Endothelial cell (in vitro differentiated cells): Measurements from ENCODE around the gene SERPINB4. TPM values are rescaled to one million over a fixed set of nuclear protein-coding genes. Genes with fewer than 3 reads are reported as not detected.
"Not testable (repeated sequence)": the region's sequence is repeated elsewhere in the genome, so short reads cannot be mapped to it uniquely, and the experiment has no call there.

Experiments
- DNase-seq: peaks from one replicate; pipeline ENCODE4 v3.0.0; 2021; ENCODE audit warnings: low spot score
- H3K27ac Mint-ChIP-seq: one replicate; pipeline ENCODE4 v1.8.0; 2021; ENCODE audit warnings: mixed read lengths, inconsistent platforms; ENCODE audit not compliant: unreplicated experiment
- H3K27me3 Mint-ChIP-seq: one replicate; pipeline ENCODE4 v1.8.0; 2021; ENCODE audit warnings: mild to moderate bottlenecking, moderate library complexity, mixed read lengths, inconsistent platforms; ENCODE audit not compliant: unreplicated experiment
- H3K36me3 Mint-ChIP-seq: one replicate; pipeline ENCODE4 v1.8.0; 2021; ENCODE audit warnings: mild to moderate bottlenecking, low read depth, mixed read lengths, inconsistent platforms; ENCODE audit not compliant: unreplicated experiment
- H3K4me1 Mint-ChIP-seq: one replicate; pipeline ENCODE4 v1.8.0; 2021; ENCODE audit warnings: mild to moderate bottlenecking, mixed read lengths, inconsistent platforms; ENCODE audit not compliant: unreplicated experiment
- H3K4me3 Mint-ChIP-seq: one replicate; pipeline ENCODE4 v1.8.0; 2021; ENCODE audit warnings: mild to moderate bottlenecking, mixed read lengths, inconsistent platforms; ENCODE audit not compliant: unreplicated experiment
- H3K9me3 Mint-ChIP-seq: one replicate; pipeline ENCODE4 v1.8.0; 2021; ENCODE audit warnings: mixed read lengths, inconsistent platforms; ENCODE audit not compliant: unreplicated experiment
- total RNA-seq: library from RNA; stranded (reverse); fragmentation: NEBNext Ultra II Directional; extraction: Animal tissue kit (Norgen Biotek cat#: 25700); gene quantifications from one replicate; pipeline ENCODE4 v1.2.1, GENCODE V29; 2021; ENCODE audit not compliant: unreplicated experiment
- TF ChIP-seq, protein P1 (sequence below): fragments of 200-600 bp; sonication (generic); IDR thresholded peaks from one replicate; pipeline ENCODE4 v1.5.0; 2021; ENCODE audit warnings: antibody characterized with exemption; ENCODE audit not compliant: unreplicated experiment

SERPINB4 gene
- total RNA-seq, 1 donor from 2014 or later = 0.41 TPM

DNA sequence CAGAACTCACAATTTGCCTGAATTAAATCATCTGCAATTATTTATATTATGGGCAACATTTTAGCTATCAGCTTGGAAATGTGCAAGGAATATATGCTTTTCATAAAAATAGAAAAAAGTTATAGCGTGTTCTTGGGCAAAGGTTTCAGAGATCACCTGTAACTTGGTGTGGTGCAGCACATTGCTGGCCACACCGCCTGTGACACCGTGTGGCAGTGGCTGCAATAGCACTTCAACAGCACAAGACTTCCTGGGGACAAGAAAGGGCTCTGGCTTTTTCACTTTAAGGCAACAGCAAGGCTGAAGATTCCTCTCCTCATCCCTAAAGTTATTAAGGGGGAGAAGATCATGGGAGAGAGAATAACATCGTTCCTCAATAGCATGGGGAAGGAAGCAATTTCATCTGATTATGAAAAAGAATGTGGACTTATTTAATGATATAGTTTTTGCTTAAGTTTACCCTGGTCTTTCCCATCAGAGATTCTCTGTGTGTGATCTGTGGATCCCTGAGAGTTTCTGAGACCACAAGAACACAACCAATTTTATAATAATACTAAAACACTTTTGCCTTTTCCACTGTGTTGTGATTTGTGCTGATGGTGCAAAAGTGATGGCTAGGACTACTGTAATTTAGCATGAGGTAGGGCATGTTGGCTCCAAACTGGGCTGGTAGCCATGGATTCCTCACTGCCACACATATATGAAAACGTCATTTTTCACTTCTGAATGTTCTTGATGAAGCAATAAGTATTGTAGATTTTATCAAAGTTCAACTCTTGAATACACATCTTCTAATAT lies 32.7 kb upstream of the SERPINB4 start:
- TF ChIP-seq, protein P1, sequence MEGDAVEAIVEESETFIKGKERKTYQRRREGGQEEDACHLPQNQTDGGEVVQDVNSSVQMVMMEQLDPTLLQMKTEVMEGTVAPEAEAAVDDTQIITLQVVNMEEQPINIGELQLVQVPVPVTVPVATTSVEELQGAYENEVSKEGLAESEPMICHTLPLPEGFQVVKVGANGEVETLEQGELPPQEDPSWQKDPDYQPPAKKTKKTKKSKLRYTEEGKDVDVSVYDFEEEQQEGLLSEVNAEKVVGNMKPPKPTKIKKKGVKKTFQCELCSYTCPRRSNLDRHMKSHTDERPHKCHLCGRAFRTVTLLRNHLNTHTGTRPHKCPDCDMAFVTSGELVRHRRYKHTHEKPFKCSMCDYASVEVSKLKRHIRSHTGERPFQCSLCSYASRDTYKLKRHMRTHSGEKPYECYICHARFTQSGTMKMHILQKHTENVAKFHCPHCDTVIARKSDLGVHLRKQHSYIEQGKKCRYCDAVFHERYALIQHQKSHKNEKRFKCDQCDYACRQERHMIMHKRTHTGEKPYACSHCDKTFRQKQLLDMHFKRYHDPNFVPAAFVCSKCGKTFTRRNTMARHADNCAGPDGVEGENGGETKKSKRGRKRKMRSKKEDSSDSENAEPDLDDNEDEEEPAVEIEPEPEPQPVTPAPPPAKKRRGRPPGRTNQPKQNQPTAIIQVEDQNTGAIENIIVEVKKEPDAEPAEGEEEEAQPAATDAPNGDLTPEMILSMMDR = peak; percentile 43
- Mint-ChIP-seq H3K27me3 (no peaks in the 10 kb centered on the region), H3K9me3 (peaks cover 5% of the 10 kb centered on the region), H3K27ac (no peak overlapping the region), H3K36me3 (no peaks in the 10 kb centered on the region), H3K4me1 (no peaks in the 10 kb centered on the region), H3K4me3 (no peak overlapping the region)
- peak; percentile 21 for DNase-seq

DNA sequence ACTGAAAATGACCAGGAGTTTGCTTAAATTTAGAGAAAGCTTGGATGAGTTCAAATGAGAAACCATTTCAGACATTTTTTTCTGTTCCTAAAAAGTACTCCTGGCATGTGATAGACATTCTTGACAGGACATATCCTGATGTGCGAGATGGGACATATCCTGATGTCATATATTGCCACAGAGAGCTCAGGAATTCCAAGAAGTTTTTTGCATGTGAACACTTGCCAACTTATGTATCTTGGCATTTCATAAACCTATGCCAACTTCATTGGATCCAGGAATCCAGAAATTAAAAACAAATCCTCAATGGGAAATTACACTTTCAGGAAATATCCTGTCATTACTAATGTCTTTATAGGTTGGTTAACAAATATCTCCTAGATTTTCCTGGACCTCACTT lies 20.5 kb upstream of the SERPINB4 start:
- DNase-seq = no peak
- Mint-ChIP-seq H3K4me3 (no peak overlapping the region), H3K4me1 (peaks cover 8% of the 10 kb centered on the region), H3K27ac (no peak overlapping the region), H3K36me3 (peaks cover 11% of the 10 kb centered on the region), H3K27me3 (no peaks in the 10 kb centered on the region), H3K9me3 (peaks cover 9% of the 10 kb centered on the region)
- TF ChIP-seq, protein P1 = no peak

DNA sequence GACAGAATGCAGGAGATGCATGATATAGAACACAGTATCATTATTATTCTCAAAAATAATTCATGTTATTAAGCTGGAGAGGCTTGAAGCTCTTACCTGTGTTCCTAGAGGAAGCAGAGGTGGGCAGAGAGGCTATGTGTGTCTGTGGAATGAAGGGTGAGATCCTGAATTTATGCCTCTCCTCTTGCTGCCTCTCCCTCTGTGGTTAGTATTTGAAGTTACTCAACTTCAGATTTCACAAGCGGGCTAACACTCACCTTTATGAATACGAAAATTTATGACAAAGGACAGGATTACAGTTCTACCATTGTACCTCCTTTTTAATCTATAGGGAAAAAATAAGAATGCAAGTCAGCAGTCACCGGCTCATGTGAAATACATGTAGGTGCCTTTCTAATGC lies 17.7 kb upstream of the SERPINB4 start, which contains the start of gene SERPINB3:
TSS of gene SERPINB3 (minus strand) at position 144 of the 400 bp plus-strand sequence. CDS start 677 bp downstream, outside the sequence.
- H3K36me3 Mint-ChIP-seq, H3K27me3 Mint-ChIP-seq, H3K9me3 Mint-ChIP-seq, DNase-seq, H3K4me3 Mint-ChIP-seq: not testable (repeated sequence)
- Mint-ChIP-seq H3K4me1 (peaks cover 15% of the 10 kb centered on the region), H3K27ac (peak within 1 kb of the TSS; percentile 19)

DNA sequence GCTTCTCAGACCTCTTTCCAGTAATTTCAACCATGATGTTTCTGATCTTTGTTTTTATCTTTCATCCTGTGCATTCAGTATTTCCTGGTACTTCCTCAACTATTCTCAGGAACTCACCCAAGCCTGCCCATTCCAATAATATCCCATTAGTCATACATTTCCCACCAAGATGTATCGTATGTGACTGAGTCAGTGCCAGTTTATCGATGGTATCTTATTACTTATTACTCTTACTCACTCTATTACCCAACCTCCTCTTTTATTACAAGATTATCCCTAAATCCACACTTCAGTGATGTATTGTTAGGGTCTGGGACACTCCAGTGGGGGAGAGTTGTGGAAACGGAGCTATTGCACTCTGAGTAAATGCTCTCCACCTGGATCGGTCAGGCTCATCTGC lies 14.9 kb upstream of the SERPINB4 start:
- not testable (repeated sequence) for H3K9me3 Mint-ChIP-seq, H3K27ac Mint-ChIP-seq, H3K27me3 Mint-ChIP-seq, DNase-seq, H3K4me3 Mint-ChIP-seq, H3K36me3 Mint-ChIP-seq
- H3K4me1 Mint-ChIP-seq = peaks cover 14% of the 10 kb centered on the region

DNA sequence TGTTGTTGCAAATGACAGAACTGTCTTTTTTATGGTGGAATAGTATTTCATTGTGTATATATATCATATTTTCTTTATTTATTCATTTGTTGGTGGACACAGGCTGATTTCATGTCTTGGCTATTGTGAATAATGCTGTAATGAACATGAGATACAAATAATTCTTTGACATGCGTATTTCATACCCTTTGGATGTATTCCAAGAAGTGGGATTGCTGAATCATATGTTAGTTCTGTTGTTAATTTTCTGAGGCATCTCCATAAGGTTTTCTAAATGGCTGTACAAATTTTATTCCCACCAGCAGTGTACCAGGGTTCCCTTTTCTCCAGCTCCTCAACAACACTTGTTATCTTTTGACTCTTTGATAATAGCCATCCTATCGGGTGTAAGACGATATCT lies 6.2 kb upstream of the SERPINB4 start:
- not testable (repeated sequence) for H3K27ac Mint-ChIP-seq, H3K9me3 Mint-ChIP-seq, DNase-seq, H3K27me3 Mint-ChIP-seq, H3K36me3 Mint-ChIP-seq, H3K4me1 Mint-ChIP-seq, H3K4me3 Mint-ChIP-seq

DNA sequence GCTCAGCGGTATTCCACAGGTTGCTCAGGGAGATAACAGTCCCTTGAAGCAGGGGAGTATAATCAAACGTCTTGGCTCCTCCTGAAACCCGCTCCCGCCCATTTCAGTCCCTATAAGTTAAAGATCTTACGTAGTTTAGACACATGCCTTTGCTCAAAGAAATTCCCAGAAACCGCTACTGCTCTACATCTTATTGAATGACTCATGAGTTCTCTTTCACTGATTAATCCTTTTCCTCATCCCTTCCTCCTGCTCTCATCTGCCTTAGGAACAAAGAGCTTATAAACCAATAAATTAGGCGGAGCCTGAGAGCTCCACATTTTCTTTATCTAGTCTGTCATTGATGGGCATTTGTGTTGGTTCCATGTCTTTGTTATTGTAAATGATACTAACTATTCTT lies 4.2 kb upstream of the SERPINB4 start:
- peaks cover 5% of the 10 kb centered on the region for H3K4me1 Mint-ChIP-seq
- H3K36me3 Mint-ChIP-seq = no peaks in the 10 kb centered on the region
- DNase-seq = no peak
- TF ChIP-seq, protein P1 = no peak
- H3K9me3 Mint-ChIP-seq = no peaks in the 10 kb centered on the region
- H3K27me3 Mint-ChIP-seq = no peaks in the 10 kb centered on the region
- no peak overlapping the region for H3K27ac Mint-ChIP-seq
- no peak overlapping the region for H3K4me3 Mint-ChIP-seq
